Measurements from ENCODE around the gene MED14. TPM values are rescaled to one million over a fixed set of nuclear protein-coding genes. Genes with fewer than 3 reads are reported as not detected.
A peak's percentile ranks its signal among the peaks of the same experiment; 100 is the strongest.
"Not testable (repeated sequence)": the region's sequence is repeated elsewhere in the genome, so short reads cannot be mapped to it uniquely, and the experiment has no call there.

The MED14 gene
- total RNA-seq (2022) (53.1 and 57.4 TPM in 2 replicates), Bru-seq, nascent RNA (percentile 80 among the genes with signal in this experiment), BruChase-seq, experiment 1, labeled RNA remaining after a 6-hour chase (percentile 84 among the genes with signal in this experiment), BruChase-seq, experiment 2, labeled RNA remaining after a 2-hour chase (percentile 76 among the genes with signal in this experiment)
- long read RNA-seq, full-length matches to known transcripts = 5 of 9 reads
- long read RNA-seq, partial matches to known transcripts = 3 of 9 reads
- long read RNA-seq, other reads (novel, unspliced or antisense) = 1 of 9 reads

DNA sequence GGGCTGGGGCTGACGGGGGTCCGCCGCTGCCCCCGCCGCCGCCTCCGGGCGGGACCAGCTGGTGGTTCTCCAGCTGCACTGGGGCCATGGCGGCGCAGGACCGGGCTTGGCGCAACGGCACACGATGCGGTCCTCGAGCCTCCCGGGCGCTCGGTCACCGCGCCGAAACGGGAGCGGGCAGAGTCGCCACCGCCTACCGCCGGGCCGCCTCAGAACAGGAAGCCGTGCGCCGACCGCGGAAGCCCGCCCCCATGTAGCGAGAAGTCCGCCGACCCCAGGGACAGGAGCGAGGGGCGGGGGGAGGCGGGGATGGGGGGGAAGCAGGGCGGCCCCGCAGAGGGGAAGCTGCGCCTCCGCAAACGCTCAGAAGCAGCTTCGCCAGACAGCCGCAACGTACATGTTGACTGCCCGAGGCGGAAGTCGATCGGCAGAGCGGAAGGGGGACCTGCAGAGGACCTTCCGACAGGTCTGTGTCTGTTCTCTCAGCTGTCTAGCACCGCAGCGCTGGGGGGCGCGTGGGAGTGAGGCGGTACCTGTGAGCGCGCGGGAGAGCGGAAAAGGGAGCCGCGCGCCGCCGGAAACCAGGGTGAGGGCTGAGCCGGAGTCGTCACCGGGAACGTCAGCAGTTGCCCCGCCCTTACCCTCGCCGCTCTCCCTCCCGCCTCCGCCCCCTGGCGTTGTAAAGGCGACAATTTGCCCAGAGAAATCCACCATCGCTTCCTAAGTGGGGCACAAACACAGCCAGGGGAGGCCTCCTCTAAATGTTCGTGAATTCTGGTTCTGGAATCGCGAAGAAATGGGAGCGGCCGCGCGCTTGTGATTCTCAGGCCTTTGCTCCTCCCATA, at the start of gene MED14:
TSS of gene MED14 (minus strand) at position 218 of the 845 bp plus-strand sequence. CDS start at position 88, 130 bp downstream.
- TF ChIP-seq, protein P1, sequence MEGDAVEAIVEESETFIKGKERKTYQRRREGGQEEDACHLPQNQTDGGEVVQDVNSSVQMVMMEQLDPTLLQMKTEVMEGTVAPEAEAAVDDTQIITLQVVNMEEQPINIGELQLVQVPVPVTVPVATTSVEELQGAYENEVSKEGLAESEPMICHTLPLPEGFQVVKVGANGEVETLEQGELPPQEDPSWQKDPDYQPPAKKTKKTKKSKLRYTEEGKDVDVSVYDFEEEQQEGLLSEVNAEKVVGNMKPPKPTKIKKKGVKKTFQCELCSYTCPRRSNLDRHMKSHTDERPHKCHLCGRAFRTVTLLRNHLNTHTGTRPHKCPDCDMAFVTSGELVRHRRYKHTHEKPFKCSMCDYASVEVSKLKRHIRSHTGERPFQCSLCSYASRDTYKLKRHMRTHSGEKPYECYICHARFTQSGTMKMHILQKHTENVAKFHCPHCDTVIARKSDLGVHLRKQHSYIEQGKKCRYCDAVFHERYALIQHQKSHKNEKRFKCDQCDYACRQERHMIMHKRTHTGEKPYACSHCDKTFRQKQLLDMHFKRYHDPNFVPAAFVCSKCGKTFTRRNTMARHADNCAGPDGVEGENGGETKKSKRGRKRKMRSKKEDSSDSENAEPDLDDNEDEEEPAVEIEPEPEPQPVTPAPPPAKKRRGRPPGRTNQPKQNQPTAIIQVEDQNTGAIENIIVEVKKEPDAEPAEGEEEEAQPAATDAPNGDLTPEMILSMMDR (IDR thresholded peaks at IDR 0.05; ENCODE audit: unreplicated experiment) = no peak
- CTCF ChIA-PET = interaction anchor here (1.1 to 1.4 kb wide), 2 partner anchors 49 to 58 kb away, joined by 3 to 11 read pairs; no protein-coding TSS in a partner anchor
- peak within 1 kb of the TSS; percentile 84 for H3K27ac Mint-ChIP-seq (ENCODE audit: unreplicated experiment)
- H3K36me3 Mint-ChIP-seq (ENCODE audit: insufficient read depth, unreplicated experiment) = peaks cover 22% of the 10 kb centered on the region
- no peaks in the 10 kb centered on the region for H3K27me3 Mint-ChIP-seq (ENCODE audit: unreplicated experiment)
- H3K4me1 Mint-ChIP-seq (ENCODE audit: low read depth, unreplicated experiment) = peaks cover 26% of the 10 kb centered on the region
- peak; percentile 92 for DNase-seq
- no peaks in the 10 kb centered on the region for H3K9me3 Mint-ChIP-seq (ENCODE audit: low read depth, unreplicated experiment)
- H3K4me3 Mint-ChIP-seq (ENCODE audit: low read depth, unreplicated experiment) = peak within 1 kb of the TSS; percentile 82
- BruUV-seq (replicated peaks) = no TSS peak
- intact Hi-C loops (cut with micrococcal nuclease; ENCODE audit: unreplicated experiment) = loop anchor here (5.0 kb wide), 1 partner anchor 57 kb away; no protein-coding TSS in a partner anchor

DNA sequence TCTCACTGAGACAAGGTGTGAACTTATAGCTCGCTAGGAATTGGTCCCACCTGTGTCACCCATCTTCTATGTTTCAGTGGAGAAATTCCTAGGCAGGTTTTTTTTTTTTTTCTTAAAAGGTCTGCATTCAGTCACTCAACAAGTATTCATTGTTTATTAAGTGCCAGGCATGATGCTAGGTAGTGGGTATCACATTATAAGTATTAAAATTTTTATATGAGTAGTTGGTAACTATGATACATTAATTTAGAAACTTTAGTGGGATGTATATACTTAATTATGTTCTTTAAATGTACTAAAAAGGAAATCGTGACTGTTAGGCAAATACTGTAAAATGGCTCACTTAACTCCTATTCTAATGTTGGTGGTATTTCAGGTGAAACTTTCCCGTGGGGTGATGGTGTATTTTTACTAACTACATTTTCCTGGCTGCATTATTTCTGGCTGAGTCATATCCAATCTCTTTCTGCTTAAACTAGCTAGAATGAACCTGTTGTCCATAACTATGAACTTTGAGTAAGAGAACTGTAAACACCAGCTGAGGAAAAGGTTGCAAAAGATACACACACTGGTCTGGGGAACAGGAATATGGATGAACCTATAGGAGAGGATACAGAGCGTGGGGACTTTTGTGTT, 49.3 kb upstream of the MED14 start:
- H3K27me3 Mint-ChIP-seq (ENCODE audit: unreplicated experiment) = no peaks in the 10 kb centered on the region
- no peak overlapping the region for H3K4me3 Mint-ChIP-seq (ENCODE audit: low read depth, unreplicated experiment)
- no TSS peak for BruUV-seq (replicated peaks)
- no peaks in the 10 kb centered on the region for H3K9me3 Mint-ChIP-seq (ENCODE audit: low read depth, unreplicated experiment)
- no peak for DNase-seq
- no peaks in the 10 kb centered on the region for H3K36me3 Mint-ChIP-seq (ENCODE audit: insufficient read depth, unreplicated experiment)
- CTCF ChIA-PET = interaction anchor here (1.4 to 1.7 kb wide), 2 partner anchors 9 to 49 kb away, joined by 3 to 5 read pairs; no protein-coding TSS in a partner anchor
- peaks cover 16% of the 10 kb centered on the region for H3K4me1 Mint-ChIP-seq (ENCODE audit: low read depth, unreplicated experiment)
- TF ChIP-seq, protein P1 (IDR thresholded peaks at IDR 0.05; ENCODE audit: unreplicated experiment) = no peak
- no peak overlapping the region for H3K27ac Mint-ChIP-seq (ENCODE audit: unreplicated experiment)
- intact Hi-C loops (cut with micrococcal nuclease; ENCODE audit: unreplicated experiment) = no loop called here

DNA sequence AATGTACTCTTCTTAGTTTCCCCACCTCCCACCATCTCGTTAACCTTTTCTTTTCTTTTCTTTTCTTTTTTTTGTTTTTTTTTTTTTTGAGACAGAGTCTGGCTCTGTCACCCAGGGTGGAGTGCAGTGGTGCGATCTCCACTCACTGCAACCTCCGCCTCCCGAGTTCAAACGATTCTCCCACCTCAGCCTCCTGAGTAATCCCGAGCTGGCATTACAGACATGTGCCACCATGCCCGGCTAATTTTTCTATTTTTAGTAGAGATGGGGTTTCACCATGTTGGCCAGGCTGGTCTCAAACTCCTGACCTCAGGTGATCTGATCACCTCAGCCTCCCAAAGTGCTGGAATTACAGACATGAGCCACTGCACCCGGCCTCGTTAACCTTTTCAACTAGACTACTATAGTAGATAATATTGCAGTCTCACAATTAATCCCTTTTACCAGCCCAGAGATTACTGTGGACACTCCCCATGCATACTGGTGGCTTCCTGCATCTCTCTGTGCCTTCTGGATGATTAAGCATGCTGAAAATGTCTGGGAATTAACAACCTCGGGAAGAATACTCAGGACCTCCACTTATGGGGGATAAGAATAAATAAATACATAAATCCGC, 47.4 kb upstream of the MED14 start:
- H3K27me3 Mint-ChIP-seq (ENCODE audit: unreplicated experiment); BruUV-seq (replicated peaks); H3K4me3 Mint-ChIP-seq (ENCODE audit: low read depth, unreplicated experiment); H3K27ac Mint-ChIP-seq (ENCODE audit: unreplicated experiment); CTCF ChIA-PET; H3K36me3 Mint-ChIP-seq (ENCODE audit: insufficient read depth, unreplicated experiment); H3K9me3 Mint-ChIP-seq (ENCODE audit: low read depth, unreplicated experiment); DNase-seq; intact Hi-C loops (cut with micrococcal nuclease; ENCODE audit: unreplicated experiment): not testable (repeated sequence)
- H3K4me1 Mint-ChIP-seq (ENCODE audit: low read depth, unreplicated experiment) = peaks cover 33% of the 10 kb centered on the region

DNA sequence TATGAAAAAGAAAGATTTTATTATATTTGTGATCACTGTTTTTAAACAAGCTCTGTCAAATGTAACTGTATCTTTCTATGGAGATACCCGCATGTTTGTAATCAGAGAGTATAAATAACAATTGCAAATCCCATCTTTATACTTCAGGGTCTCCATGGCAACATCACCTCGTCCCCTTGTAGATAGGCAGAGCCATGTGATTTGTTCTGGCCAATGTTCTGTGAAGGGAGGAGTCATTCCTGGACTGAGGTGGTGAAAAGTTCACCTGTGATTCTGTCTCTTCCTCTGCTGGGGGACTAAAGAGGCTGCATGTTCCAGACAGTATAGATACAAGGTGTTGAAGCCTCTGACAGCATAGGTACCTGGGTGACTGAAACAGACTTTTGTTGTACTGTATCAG, 45.6 kb upstream of the MED14 start:
- no peaks in the 10 kb centered on the region for H3K36me3 Mint-ChIP-seq (ENCODE audit: insufficient read depth, unreplicated experiment)
- H3K27me3 Mint-ChIP-seq (ENCODE audit: unreplicated experiment) = no peaks in the 10 kb centered on the region
- CTCF ChIA-PET = no interaction called here
- H3K4me3 Mint-ChIP-seq (ENCODE audit: low read depth, unreplicated experiment) = no peak overlapping the region
- peaks cover 35% of the 10 kb centered on the region for H3K4me1 Mint-ChIP-seq (ENCODE audit: low read depth, unreplicated experiment)
- H3K27ac Mint-ChIP-seq (ENCODE audit: unreplicated experiment) = no peak overlapping the region
- intact Hi-C loops (cut with micrococcal nuclease; ENCODE audit: unreplicated experiment) = no loop called here
- DNase-seq = no peak
- BruUV-seq (replicated peaks) = no TSS peak
- no peaks in the 10 kb centered on the region for H3K9me3 Mint-ChIP-seq (ENCODE audit: low read depth, unreplicated experiment)
- TF ChIP-seq, protein P1 (IDR thresholded peaks at IDR 0.05; ENCODE audit: unreplicated experiment) = no peak
